ENCODE measurements around the gene SETD2.

SETD2 gene

GRCh38 chr3:46998852-46999515 is 164.9 kb downstream of the SETD2 start:
- DNase-seq (ENCODE audit: low read depth in 2 of 2), result no peak

- DNase-seq (ENCODE audit: low read depth in 2 of 2), result peak in 1 of 2 donors; percentile 64
These were observed 165.6 kb downstream of the SETD2 start for GRCh38 chr3:46998121-46998851.

DNA sequence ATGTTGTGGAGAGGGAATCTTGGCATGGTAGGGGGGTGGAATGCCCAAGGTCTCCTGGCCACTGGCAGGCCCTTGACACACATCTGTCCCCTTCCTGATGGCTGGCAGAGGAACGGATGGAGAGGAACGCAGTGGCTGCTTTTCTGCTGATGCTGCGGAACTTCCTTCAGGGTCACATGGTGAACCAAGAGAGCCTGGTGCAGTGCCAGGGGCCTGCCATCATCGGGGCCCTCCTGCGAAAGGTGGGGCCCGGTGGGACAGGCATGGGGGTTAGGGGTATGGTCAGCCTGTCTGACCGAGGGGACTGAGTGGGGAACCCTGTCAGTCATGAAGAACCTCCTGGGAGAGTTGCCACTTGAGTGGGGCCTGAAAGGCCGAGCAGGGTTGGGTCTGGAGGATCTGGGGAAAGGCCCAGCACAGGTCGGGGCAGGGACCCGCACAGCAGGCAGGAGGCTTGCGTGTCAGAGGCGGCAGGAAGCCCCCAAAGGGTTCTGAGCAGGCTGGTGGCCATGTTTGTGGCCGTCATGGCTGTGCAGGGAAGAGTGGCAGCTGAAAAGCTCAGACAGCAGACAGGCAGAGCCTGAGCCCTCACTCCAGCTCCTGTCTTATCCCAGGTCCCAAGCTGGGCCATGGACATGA is 166.3 kb downstream of the SETD2 start:
- no peak for DNase-seq (ENCODE audit: low read depth in 2 of 2)

DNA sequence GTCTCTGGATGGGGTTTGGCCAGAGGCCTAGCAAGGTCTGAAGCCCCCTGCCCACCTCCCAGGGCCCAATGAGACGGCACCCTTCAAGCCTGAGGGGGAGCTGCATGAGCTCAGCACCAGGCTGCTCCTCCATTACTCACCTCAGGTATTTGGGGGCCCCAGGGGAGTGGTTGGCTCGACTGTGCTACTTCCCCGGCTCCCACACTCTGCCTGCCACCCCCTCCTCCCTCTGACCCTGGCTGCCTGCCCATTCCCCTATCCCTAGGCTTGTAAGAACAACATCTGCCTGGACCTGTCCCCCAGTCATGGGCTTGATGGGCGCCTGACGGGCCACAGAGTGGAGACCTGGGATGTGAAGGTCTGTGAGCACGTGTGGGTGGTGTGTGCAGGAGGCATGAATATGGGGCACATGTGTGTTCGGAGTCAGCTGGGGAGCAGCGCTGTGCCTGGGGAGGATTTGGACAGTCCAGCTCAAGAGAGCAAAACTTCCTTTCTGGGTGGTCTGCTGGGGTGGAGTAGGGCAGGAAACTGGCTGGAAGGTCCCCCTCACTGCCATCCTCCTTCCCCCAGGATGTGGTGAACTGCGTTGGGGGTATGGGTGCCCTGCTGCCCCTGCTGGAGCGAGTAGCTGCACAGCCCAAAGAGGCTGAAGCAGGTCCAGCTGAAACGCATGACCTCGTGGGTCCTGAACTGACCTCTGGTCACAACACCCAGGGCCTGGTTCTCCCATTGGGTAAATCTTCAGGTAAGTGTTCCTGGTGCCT is 167.0 kb downstream of the SETD2 start:
- no peak for DNase-seq (ENCODE audit: low read depth in 2 of 2)

- DNase-seq (ENCODE audit: low read depth in 2 of 2), result no peak
These were observed 167.9 kb downstream of the SETD2 start for GRCh38 chr3:46995901-46996562.

DNA sequence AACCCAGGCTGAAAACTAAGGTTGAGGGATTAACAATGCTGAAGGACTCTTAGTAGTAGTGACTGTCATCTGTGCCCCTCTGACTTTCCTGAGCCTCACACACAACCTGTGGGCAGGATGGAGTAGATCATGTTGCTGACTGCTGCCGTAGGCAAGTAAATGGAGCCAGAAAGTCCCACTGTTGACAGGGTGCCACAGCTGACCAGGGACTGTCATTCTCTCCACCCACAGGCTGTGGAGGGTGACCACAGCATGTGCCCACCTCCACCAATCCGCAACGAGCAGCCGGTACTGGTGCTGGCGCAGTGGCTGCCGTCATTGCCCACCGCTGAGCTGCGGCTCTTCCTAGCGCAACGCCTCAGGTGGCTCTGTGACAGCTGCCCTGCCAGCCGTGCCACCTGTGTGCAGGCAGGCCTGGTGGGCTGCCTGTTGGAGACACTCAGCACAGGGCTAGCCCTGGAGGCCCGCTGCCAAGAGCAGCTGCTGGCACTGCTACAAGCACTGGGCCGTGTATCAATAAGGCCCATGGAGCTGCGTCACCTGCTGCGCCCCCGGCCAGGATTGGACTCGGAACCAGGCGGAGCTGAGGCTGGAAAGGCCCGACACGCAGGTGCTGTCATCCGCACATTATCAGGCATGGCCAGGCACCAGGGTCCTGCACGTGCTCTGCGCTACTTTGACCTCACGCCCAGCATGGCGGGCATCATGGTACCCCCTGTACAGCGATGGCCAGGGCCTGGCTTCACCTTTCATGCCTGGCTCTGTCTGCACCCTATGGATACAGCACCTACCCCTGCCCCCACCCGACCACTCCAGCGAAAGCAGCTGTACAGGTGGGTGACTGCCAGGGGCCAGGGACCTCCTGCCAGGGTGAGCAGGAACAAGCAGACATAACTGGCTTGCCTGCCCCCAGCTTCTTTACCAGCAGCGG is 168.8 kb downstream of the SETD2 start:
- no peak for DNase-seq (ENCODE audit: low read depth in 2 of 2)

DNA sequence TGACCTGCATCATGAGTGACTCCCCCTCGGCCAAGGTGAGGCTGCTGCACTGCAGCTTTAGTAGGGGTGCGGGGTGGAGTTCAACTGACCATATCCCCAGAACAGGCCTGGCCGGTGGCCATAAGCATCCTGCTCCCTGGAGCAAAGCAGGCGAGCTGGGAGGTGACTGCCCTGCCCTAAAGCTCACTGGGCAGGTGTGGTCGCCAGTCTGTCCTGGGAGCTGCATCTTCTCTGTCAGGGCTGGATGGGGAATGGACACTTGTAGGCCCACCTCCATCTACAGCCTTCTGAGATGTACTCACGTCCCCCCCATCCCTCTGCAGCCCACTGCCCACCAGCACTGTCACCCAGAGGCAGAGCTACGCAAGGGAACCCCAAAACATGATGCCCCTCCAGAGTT is 169.9 kb downstream of the SETD2 start:
- DNase-seq (ENCODE audit: low read depth in 2 of 2), result no peak

DNA sequence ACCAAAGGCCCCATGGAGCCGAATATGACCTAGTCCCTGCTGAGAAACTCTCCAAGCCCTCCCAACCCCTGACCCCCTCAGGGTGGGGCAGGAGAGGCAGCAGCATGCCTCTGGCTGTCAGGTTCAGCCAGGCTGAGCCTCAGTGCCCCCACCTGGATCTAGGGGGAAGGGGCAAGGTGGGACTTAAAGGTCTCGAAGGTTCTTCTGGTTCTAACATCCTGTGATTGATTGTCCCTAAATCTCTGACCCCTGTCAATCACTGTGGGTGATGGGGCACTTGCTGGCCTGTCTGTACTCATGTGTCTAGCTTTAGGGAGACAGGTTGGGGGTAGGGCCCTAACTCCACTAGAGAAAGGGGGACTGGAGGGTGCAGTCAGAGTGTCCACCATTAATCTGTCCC is 170.6 kb downstream of the SETD2 start:
- DNase-seq (ENCODE audit: low read depth in 2 of 2), result no peak

DNA sequence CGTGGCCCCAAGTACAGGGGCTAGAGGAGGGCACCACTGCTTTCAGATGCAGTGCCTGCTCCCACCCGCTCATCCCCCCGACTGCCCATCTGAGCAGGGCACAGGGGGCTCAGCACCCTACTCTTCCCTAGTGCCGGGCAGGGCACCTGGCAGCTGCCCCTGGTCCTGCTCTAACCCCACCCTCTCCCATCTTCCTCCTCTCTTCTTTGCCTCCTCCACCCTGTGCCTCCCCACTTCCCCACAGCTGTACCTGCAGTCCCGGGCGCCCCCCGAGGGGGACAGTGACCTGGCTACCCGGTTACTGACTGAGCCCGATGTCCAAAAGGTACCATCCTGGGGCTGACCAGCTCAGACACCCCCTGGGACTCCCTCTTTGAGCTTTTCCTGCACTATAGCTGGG is 171.7 kb downstream of the SETD2 start:
- no peak for DNase-seq (ENCODE audit: low read depth in 2 of 2)

DNA sequence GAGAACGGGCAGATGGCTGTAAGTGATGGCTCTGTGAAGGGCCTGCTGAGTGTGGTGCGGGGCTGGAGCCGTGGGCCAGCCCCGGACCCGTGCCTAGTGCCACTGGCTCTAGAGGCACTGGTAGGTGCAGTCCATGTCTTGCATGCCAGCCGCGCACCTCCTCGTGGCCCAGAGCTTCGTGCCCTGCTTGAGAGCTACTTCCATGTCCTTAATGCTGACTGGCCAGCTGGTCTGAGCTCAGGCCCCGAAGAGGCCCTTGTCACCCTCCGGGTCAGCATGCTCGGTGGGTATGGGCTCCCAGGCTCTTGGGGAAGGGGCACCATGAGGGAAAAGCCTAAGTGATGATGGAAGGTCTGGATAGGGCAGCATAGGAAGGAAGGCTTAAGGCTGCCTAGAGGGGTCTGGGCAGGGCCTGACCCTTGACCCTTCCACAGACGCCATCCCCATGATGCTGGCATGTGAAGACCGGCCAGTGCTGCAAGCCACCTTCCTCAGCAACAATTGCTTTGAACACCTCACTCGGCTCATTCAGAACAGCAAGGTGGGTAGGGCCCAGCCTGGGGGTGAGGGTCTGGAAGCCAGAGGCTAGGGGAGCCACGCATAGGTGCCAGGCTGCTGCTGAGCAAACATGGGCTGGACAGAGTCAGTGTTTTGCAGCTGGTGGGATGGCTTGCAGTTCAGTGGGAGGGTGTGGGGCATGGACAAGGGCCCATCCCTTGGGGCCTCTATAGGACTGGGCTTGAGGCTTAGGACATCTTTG is 172.3 kb downstream of the SETD2 start:
- DNase-seq (ENCODE audit: low read depth in 2 of 2), result no peak

DNA sequence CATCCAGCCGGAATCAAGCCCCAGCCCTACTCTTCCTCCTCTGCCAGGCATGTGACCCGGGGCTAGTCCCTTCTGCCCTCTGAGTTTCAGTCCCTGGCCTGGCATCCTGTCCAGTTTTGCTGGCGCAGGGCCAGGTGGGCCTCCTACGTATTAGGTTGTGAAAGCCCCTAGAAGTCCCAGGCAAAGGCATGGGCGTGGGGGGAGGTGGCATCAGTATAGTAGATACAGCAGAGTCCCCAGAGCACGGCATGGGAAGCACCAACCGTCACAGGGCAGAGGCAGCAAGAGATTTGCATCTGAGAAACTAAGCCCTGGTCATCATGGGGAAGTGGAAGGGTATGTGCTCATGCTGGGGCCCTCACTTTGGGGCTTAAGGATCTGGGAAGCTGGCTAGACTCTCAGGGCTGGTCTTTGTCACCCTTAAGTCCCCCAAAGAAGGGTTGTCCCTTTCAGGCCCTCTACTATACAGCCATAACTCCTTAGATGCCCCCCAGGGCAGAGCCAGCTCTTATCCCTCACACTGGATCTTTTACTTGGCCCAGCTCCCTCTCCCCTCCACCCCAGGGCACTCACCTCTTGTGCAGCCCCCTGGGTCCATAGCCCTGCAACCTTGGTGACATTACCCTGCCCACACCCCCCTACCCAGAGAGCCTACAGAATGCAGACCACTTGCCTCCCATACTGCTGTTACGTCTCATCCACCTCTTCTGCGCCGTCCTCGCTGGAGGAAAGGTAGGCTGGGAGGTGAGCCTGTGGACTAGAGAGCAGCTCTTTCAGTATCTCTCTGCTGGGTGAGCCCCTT is 173.1 kb downstream of the SETD2 start:
- DNase-seq (ENCODE audit: low read depth in 2 of 2), result no peak

DNA sequence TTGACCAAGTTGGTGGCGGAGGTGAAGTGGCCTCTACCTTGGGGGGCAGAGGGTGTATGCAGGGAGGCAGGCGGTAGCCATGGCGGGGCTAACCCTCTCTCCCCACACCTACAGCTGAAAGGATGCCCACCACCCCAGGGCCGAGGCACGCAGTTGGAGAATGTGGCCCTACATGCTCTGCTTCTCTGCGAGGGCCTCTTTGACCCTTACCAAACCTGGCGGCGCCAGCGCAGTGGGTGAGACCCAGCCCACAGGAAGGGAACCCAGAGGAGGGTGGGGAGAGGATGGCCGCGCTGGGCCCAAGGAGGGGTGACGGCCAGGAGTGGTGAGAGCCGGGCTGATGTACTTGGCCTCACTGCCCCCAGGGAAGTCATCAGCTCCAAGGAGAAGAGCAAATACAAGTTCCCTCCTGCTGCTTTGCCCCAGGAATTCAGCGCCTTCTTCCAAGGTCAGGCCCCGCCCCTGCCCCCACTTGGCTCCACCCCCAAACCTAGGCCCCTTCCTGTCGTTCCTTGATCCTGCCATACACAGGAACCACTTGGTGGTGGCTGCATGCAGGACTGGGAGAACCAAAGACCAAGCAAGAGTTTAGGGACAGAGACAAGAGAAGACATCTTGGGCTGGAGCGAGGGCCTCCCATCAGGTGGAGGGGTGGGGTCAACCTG is 174.6 kb downstream of the SETD2 start:
- no peak for DNase-seq (ENCODE audit: low read depth in 2 of 2)

- no peak for DNase-seq (ENCODE audit: low read depth in 2 of 2)
These were observed 175.3 kb downstream of the SETD2 start for GRCh38 chr3:46988616-46989015.

GRCh38 chr3:46987743-46988401 is 176.0 kb downstream of the SETD2 start:
- peak; percentile 75 to 86 for DNase-seq (ENCODE audit: low read depth in 2 of 2)

- no peak for DNase-seq (ENCODE audit: low read depth in 2 of 2)
These were observed 176.6 kb downstream of the SETD2 start for GRCh38 chr3:46987319-46987742.

DNA sequence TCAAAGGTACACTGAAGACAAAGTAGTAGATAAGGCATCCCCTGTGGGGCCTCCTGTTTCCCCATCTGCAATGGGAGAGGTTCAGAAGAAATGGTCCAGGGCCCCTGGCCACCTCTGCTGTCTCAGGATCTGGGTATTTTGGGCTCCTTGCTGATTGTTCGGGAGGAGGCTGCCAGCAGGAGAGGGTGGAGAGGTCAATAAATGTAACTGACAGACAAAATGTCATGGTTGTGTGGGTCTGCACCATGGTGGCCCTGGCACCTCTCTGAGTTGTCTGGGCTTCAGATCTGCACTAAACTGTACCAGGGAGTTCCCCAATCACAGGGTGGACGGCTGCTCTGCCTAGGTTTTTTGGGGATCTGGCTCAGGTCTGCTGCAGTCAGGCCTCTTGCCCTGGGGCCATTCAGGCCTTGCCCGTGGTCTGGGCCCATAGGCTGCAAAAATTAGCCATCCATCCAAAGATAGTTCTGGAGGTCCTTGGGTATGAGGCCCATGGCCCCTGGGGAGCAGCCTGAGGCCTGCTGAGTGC is 177.1 kb downstream of the SETD2 start:
- no peak for DNase-seq (ENCODE audit: low read depth in 2 of 2)

DNA sequence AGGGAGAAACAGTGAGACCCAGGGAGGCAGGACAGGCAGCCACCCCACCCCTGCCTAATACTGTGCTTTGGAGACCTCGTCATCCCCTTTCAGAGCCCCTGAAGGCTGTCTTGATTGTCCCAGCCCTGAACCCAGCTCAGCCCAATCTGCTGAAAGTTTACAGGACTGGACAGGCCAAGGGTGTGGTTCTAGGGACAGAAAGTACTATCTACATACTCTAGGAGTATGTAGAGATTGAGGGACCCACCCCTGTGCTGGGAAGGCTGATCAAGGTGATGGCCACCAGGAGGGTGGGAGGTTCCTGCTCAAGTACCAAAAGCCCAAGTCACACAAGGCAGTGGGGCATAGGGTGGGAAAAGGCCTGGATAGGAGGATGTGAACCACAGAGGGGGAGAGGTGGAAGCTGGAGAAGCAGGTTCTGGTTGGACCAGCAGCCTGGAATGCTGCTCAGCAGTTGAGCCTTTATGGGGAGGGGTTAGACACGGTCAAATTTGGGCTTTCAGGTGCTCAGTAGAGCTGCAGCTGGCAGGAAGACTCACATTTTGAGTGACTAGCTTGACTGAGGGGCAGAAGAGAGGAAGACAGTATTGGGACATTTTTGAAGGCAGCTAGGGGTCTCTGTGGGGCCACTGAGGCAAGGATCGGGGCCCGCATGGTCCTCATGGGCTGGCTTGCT is 177.7 kb downstream of the SETD2 start:
- DNase-seq (ENCODE audit: low read depth in 2 of 2), result no peak

All from stimulated activated CD4-positive, alpha-beta T cell treated with anti-CD3 and anti-CD28 coated beads, Interleukin-15, amount 100 ng/mL, for 48 hours (primary cell).